ELF-1 (cell line): ENCODE data around the gene FAR1.
"Not testable (repeated sequence)": the region's sequence is repeated elsewhere in the genome, so short reads cannot be mapped to it uniquely, and the experiment has no call there.

Experiments used
- DNase-seq: peaks from one replicate; pipeline ENCODE4 v3.0.0-alpha.2; 2016; ENCODE audit warnings: low read depth, low spot score

Gene FAR1, protein sequence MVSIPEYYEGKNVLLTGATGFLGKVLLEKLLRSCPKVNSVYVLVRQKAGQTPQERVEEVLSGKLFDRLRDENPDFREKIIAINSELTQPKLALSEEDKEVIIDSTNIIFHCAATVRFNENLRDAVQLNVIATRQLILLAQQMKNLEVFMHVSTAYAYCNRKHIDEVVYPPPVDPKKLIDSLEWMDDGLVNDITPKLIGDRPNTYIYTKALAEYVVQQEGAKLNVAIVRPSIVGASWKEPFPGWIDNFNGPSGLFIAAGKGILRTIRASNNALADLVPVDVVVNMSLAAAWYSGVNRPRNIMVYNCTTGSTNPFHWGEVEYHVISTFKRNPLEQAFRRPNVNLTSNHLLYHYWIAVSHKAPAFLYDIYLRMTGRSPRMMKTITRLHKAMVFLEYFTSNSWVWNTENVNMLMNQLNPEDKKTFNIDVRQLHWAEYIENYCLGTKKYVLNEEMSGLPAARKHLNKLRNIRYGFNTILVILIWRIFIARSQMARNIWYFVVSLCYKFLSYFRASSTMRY

DNA sequence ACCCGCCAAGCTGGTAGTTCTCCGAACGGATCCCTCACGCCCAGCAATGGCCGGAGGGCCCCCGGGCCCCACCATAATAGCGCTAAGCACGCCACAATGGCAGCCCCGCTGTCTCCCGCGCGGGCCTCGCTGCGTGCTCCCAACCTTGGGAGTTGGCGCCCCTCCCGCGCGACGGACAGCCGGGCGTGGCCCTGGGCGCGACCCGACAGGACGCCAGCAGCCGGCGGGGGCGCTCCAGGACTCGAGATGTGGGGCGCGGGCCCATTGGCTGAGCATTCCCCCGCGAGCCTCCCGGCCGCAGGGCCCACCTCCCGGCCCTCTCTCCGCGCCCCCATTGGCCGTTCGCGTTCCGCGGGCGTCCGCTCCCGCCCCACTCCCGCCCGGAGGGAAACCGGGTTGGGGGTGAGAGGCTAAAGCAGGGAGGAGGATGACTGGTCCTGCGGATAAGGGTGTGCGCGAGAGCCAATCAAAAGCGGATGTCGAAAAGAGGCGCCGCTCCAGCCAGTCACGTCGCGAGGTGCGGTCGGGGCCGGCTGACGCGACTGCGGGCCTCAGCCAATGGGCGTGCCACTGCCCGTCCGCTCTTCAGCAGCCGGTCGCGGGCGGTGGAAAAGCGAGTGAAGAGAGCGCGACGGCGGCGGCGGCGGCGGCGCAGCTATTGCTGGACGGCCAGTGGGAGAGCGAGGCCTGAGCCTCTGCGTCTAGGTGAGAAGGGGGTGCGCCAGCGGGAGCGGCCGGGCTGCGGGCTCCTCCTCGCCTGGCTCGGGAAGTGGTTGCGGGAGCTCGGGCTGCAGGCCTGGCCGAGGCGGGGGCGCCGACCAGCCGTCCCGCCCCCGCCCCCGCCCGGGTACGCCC lies at the start of gene FAR1:
FAR1 (plus strand) TSS at position 567 of the 855 bp plus-strand sequence. CDS start 26,098 bp downstream, outside the sequence.
- peak; percentile 99 for DNase-seq

DNA sequence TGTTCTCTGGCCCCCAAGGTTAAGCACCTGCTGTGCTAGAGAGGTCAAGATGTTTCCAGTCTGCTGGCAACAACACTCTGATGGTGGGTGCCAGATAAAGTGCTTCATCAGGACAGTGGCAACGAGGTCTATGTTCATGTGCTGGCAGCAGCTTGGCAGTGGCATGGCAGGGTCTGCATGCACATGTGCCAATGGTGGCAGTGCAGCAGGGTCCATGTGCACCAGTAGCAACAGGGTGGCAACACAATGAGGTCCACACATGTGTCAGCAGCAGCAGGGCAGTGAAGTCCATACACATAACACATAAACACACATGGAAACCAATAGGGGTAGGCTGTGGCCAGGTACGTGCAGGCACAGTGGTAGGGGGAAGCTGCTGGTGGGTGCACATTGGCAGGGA lies 48.4 kb upstream of the FAR1 start:
- DNase-seq, result no peak

DNA sequence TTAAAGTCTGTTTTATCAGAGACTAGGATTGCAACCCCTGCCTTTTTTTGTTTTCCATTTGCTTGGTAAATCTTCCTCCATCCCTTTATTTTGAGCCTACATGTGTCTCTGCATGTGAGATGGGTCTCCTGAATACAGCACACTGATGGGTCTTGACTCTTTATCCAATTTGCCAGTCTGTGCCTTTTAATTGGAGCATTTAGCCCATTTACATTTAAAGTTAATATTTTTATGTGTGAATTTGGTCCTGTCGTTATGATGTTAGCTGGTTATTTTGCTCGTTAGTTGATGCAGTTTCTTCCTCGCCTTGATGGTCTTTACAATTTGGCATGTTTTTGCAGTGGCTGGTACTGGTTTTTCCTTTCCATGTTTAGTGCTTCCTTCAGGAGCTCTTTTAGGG lies 41.6 kb upstream of the FAR1 start:
- not testable (repeated sequence) for DNase-seq

DNA sequence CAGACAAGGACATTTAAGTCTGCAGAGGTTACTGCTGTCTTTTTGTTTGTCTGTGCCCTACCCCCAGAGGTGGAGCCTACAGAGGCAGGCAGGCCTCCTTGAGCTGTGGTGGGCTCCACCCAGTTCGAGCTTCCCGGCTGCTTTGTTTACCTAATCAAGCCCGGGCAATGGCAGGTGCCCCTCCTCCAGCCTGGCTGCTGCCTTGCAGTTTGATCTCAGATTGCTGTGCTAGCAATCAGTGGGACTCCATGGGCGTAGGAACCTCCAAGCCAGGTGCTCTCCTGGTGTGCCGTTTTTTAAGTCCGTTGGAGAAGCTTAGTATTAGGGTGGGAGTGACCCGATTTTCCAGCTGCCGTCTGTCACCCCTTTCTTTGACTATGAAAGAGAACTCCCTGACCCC lies 39.8 kb upstream of the FAR1 start:
- DNase-seq, result peak; percentile 3

DNA sequence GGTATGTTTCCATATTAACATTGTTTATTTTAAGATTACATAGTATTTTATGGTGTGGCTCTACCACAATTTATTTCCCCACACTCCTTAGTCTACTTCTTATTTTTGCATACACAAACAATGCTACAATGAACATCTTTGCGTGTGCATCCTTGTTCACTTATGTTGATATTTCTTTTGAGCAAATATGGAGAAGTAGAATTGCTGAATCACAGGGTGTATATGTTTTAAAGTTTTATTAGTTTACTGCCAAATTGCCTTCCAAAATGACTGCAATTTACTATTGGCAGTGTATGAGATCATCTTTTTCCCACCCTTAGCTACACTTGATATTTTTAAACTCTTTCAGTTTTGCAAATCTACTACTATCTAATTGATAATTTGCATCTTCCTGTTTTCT lies 38.7 kb upstream of the FAR1 start:
- no peak for DNase-seq

DNA sequence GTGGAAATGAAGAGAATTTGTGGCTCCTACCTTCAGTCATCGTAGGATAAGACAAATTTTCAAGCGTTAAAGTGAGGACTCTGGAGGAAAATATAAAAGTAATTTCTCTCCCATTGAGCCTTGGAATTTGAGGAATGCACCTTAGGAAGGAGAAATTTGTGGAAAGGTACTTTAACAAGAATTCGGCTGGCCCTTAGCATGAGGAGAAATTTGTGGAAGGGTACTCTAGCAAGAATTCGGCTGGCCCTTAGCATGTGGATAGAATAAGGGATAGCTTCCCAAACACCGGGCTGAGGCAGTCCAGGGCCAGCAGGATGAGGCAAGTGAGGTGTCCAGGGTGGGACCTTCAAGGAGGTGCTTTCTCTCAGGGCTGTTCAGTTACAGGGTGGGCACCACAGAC lies 33.2 kb upstream of the FAR1 start:
- no peak for DNase-seq

DNA sequence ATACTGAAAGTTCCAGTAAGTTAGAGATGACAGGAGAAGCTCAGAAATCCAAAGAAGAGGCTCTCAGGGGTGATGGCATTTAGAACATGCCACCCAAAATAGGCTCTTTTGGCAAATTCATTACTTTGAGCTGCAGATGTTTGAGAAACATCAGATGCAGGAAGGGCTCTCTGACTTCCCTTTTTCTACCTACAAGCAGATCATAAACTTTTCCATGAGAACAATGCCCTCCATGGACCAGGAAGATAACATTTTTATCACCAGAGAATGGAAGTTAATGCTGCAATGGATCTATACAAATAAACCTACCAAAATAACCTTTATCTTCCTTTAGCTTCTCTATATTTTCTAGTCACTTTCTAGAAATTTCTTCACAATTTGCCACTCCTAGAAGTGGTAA lies 32.7 kb upstream of the FAR1 start:
- no peak for DNase-seq

DNA sequence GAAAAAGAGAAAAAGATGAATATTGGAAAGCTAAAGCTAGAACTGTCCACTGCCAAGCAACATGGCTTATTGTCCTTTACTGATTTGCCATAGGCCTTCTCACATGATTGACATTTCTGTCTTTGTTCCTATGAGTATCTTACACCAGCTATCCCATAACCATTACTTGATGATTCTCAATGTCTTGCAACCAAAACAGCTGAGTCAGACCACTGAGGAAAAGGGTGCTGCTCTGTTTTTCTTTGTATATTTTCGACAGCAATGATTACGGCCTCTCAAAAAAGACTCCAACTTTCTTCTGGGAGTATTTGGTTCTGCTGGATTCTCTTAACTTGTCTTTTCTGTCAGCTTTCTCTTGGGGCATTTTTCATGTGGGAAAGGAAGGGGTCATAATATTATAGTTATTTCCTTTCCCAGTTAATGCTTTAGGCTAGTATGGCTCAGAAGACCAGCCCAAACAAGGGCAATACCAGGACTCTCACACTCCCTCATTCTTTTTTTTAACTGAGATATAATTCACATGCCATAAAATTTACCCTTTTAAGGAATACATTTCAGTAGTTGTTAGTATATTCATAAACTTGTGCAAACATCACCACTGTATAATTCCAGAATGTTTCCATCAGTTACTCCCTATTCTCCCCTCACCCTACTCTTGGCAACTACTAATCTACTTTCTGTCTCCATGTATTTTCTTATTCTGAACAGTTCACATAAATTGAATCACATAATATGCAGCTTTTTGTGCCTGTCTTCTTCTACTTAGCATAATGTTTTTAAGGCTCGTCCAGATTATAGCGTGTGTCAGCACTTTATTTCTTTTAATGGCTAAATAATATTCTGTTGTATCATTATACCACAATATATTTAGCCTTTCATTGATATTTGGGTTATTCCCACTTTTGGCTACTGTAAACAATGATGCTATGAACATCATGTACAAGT lies 31.1 kb upstream of the FAR1 start:
- DNase-seq, result no peak

DNA sequence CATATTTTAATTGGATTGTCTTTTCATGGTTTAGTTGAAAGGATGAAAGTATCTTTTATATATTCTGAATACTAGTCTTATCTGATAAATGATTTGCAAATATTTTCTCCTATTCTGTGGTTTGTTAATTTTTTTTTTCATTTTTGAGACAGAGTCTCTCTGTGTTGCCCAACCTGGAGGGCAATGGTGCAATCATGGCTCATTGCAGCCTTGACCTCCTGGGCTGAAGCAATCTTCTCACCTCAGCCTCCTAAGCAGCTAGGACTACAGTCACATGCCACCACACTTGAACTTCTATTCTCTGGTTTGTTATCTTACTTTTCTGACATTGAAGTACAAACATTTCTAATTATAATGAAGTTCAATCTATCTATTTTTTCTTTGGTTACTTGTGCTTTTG lies 30.0 kb upstream of the FAR1 start:
- no peak for DNase-seq

DNA sequence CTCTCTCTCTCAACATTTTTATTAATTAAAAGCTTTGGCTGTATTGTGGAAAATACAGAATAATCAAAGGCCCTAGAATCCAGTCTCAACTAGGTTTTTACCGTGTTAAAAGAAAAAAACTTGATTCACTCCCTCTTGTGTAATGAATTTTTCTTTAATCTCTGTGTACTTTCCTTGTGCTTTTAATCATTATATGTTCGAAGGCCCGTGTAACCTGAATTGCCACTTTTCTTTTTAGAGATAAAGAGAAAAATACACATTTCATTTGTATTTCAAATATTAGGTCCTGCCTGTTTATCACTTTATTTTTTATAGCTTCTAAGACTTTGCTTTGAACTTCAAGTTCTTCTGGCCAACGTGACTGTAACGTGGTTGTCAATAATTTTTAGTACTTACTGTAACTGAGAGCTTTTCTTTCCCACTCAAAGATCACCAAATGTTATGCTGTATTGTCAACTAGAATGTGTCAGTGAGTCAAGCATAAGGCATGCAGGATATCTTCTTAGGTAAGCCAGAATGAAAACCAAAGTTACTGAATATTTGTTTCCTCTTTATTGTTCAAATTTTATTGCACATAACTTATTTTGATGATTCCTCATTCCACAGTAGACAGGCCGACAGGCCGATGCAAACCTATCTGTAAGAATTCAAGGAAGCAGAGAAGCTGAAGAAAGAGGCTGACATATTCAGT lies 23.3 kb upstream of the FAR1 start:
- no peak for DNase-seq

DNA sequence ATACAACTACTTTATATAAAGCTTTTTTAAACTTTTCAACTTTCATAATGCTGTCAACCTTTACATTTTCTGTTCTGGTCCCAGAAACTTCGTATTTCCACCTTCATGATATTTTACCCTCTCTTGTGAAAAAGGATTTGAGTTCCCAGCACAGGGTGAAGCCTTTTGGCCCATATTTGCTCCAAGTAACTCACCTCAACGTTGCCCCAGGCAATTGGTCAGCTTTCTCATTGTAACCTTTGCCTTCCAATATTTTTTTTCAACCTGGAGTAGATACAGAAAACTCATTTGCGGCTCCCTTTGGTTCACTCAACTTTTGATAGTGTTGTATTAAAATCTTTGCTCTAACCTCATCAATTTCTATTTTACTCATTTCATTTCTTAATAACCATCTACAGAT lies 21.1 kb upstream of the FAR1 start:
- DNase-seq, result no peak

DNA sequence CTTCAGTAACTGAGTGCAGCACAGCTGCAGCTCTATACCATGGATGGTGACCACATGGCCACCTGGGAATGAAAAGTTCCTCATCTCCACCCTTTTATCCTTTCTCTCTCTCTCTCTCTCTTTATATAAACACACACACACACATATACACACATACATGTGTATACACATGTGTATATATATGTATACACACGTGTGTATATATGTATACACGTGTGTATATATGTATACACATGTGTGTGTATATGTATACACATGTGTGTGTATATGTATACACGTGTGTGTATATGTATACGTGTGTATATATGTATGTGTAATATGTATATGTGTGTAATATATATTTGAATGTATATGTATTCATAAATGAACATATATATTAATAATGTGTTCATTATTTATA lies 18.8 kb upstream of the FAR1 start:
- no peak for DNase-seq

DNA sequence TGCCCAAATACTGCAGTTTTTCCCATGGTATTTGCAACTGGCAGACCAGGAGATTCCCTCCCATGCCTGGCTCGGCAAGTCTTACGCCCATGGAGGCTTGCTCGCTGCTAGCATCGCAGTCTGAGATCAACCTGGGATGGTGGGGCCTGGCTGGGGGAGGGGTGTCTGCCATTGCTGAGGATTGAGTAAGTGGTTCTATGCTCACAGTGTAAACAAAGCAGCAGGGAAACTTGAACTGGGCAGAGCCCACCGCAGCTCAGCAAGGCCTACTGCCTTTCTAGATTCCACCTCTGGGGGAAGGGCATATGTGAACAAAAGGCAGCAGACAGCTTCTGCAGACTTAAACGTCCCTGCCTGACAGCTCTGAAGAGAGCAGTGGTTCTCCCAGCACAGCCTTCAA lies 17.0 kb upstream of the FAR1 start:
- DNase-seq, result peak; percentile 76

DNA sequence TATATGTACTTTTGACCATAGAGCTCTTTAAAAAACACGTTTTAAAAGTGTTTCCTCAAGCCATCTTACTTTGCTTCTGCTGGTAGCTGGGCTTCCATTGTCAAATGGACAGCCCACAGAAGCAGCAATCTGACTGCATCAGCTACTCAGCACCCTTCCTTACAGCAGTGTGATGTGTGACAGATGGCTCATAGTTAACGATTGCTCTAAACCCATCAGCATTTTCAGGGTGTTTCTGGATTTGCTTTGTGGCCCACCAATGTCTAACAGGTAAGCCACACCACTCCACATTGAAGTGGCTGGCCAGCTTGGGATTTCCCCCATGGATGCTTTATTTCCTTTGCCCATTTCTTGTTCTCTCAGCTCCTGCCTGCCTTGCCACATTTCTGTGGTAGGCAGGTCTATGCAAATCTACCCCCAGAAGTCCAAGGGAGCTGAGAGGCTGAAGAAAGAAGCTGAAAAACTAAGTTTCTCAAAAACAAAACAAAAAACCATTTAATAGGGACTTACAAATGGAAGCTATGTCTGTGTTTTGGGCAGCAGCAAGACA lies 7.3 kb upstream of the FAR1 start:
- DNase-seq, result no peak

DNA sequence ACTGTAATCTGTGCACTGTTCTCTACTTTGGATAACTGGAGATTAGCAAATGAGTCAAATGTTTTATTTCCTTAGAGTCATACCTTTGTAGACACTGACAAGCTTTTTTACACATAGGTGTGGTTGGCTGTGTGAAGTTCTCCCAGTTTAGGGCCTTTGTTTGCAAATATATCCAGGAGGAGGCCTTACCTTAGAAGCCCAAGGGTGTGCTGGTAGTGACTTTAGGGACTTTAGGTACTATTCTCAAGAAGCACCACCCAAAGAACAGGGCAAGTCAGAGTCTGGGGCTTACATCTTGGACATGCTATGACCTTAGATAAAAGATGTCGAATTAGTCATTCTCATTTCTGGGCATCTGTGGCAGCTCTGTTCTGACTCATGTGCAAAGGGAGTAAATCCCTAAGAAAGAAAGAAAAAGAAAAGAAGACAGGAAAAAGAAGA lies 4.8 kb upstream of the FAR1 start:
- DNase-seq, result no peak

DNA sequence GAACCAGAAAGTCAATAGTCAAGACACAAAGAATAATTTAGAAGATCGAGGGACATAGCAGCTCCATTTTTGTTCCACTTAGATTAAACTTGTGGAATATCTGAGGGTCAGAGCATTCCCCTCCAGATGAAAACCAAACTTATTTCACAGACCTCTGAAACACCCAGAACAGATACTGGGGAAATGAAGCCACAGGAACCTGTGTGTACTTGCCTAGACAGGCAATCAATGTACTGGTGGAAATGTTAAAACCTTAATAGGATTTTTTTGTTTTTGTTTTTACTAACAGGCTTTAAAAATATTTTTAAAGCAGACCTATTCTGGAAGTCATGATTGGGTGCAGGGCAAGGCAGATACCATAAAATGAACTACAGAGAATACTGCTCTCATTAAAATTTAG lies 4.1 kb upstream of the FAR1 start:
- DNase-seq, result no peak

DNA sequence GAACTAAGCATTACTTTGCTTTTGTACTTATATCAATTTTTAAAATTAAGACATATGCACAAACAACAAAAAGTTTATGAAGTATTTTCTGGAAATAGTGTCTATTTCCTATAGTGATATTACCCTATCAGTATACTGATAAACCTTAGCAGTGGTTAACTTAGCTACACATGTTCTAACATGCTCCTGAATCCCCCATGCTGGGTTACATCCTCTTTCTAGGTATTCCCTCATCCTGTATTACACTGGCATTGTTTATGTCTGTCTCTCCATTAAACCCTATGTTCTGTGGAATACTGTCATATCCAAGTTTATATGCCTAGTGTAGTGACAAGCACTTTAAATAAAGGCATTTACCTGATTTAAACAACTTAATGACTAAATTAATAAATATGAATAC lies 1.8 kb upstream of the FAR1 start:
- DNase-seq, result no peak

DNA sequence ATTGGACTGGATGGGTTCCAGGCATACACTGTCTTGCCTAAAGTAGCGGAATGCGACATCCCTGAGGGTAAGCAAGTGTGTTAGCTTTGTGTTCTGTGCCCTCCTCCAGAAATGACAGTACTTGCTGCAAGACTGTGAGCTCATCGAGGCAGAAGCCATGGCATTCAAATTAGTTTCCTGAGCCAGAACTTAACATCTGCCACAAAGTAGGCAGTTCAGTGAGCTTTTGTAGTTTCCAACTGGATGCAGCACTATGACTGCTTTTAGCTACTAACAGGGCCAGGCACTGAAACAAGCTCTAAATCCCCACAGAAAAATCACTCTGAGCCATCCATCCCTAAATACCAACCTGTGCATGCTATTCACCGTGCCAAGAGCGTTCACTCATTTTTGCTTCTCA lies 1.2 kb upstream of the FAR1 start:
- no peak for DNase-seq

DNA sequence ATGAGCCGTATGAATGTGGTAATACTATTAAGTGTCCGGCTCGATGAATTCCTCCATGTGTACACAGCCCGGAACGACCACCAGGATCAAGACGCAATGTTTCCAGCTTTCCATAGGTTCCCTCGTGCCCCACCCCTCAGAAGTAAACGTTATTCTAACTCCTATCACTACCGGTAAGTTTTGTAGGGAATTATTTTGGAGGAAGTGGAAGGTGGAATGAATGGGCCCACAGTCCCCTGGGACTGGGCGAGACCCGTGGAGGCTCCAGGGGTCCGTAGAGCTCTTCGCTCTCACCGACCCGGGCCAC lies 720 bp upstream of the FAR1 start:
- no peak for DNase-seq

DNA sequence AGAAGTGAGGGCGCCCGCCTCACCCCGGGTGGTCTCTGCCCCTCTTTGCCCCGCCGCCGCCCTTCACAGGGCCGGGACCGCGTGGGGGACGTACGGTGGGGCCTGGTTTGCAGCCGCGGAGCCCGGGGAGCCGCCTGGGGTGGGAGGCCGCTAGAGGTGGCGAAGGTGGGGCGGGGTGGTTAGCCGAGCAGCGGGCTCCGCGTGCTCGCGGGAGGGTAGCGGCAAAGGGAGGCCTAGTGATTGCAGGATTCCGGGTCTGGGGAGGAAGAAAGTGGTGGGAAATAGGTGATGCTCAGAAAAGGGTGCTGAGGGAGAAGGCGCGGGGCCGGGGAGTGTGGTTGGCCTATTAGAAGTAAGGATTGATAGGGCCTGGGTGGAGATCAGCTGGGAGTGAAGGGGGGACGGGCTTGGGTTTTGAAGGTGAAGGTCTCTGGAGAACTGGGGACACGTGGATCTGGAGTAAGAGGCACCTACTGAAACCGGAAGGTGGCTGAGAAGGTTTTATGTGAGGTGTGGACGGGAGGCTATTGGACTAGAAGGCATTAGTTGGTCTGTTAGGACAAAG lies 571 bp downstream of the FAR1 start:
- peak; percentile 49 for DNase-seq
